HEK293 (cell line): ENCODE measurements around the gene JAZF1.

Experiments
- CTCF ChIA-PET: fragments of 350-600 bp; formaldehyde crosslinking; extraction: SDS; loops from one replicate; lab custom pipeline; 2021; ENCODE audit warnings: antibody characterized with exemption; lab: Yijun Ruan, JAX
- POLR2A ChIA-PET: fragments of 300-600 bp; formaldehyde crosslinking; extraction: SDS; loops from one replicate; lab custom pipeline; 2020; ENCODE audit warnings: antibody characterized with exemption, inconsistent platforms; lab: Yijun Ruan, JAX
- H3K27ac ChIP-seq: fragments of 200-500 bp; sonication (Bioruptor generic); 2 replicates; pipeline ENCODE4 v1.5.1; 2014; ENCODE audit warnings: low read depth, low read length, control low read depth, inconsistent platforms; ENCODE audit errors: extremely low read depth
- H3K36me3 ChIP-seq, 2 experiments: fragments of 200-500 bp in 1 of 2; sonication (Bioruptor generic) in 1 of 2; 1 replicate in 1 of 2; 2 replicates in 1 of 2; pipeline ENCODE4 v1.5.1; 2014 to 2017; ENCODE audit warnings: inconsistent platforms in 2 of 2, low read length in 2 of 2; ENCODE audit not compliant: control insufficient read depth in 2 of 2, insufficient read depth in 1 of 2
- H3K4me1 ChIP-seq: fragments of 200-500 bp; sonication (Bioruptor generic); 2 replicates; pipeline ENCODE4 v1.5.1; 2014; ENCODE audit warnings: mild to moderate bottlenecking, low read length, inconsistent platforms; ENCODE audit not compliant: control insufficient read depth, insufficient read depth
- H3K4me3 ChIP-seq: 2 replicates; pipeline ENCODE4 v1.5.1; 2011; ENCODE audit warnings: low read depth, mild to moderate bottlenecking, control low read depth, low read length, moderate library complexity
- H3K9me3 ChIP-seq: fragments of 200-500 bp; sonication (Bioruptor generic); 2 replicates; pipeline ENCODE4 v1.5.1; 2014; ENCODE audit warnings: low read depth, low read length, inconsistent platforms; ENCODE audit not compliant: control insufficient read depth, insufficient read depth
- BCL11B ChIP-seq: fragments of 450-650 bp; formaldehyde crosslinking; IDR thresholded peaks from 2 replicates; pipeline ENCODE4 v1.5.1; 2016; ENCODE audit warnings: low read depth, missing biosample characterization, missing genetic modification characterization
- EGR2 ChIP-seq: fragments of 450-650 bp; formaldehyde crosslinking; IDR thresholded peaks from 2 replicates; pipeline ENCODE4 v1.5.1; 2016; ENCODE audit warnings: low read depth, missing biosample characterization, missing genetic modification characterization
- YY1 ChIP-seq: fragments of 450-650 bp; formaldehyde crosslinking; IDR thresholded peaks from 2 replicates; pipeline ENCODE4 v1.5.1; 2018; ENCODE audit warnings: missing biosample characterization, missing genetic modification characterization
- ZBTB1 ChIP-seq: fragments of 450-650 bp; formaldehyde crosslinking; IDR thresholded peaks from 2 replicates; pipeline ENCODE4 v1.5.1; 2016; ENCODE audit warnings: missing biosample characterization, missing genetic modification characterization
- ZNF155 ChIP-seq: fragments of 450-650 bp; formaldehyde crosslinking; IDR thresholded peaks from 2 replicates; pipeline ENCODE4 v1.5.1; 2016; ENCODE audit warnings: missing biosample characterization, missing genetic modification characterization
- ZNF18 ChIP-seq: fragments of 450-650 bp; formaldehyde crosslinking; IDR thresholded peaks from 2 replicates; pipeline ENCODE4 v1.5.1; 2016; ENCODE audit warnings: missing biosample characterization, missing genetic modification characterization
- ZNF221 ChIP-seq: fragments of 450-650 bp; formaldehyde crosslinking; IDR thresholded peaks from 2 replicates; pipeline ENCODE4 v1.5.1; 2017; ENCODE audit warnings: missing biosample characterization, missing genetic modification characterization, borderline replicate concordance
- ZNF24 ChIP-seq: fragments of 450-650 bp; formaldehyde crosslinking; IDR thresholded peaks from 2 replicates; pipeline ENCODE4 v1.5.1; 2016; ENCODE audit warnings: missing biosample characterization, missing genetic modification characterization
- ZNF248 ChIP-seq: fragments of 450-650 bp; formaldehyde crosslinking; IDR thresholded peaks from 2 replicates; pipeline ENCODE4 v1.5.1; 2017; ENCODE audit warnings: missing biosample characterization, missing genetic modification characterization
- ZNF266 ChIP-seq: fragments of 450-650 bp; formaldehyde crosslinking; IDR thresholded peaks from 2 replicates; pipeline ENCODE4 v1.5.1; 2016; ENCODE audit warnings: missing biosample characterization, missing genetic modification characterization, low read depth
- ZNF449 ChIP-seq: fragments of 450-650 bp; formaldehyde crosslinking; IDR thresholded peaks from 2 replicates; pipeline ENCODE4 v1.5.1; 2017; ENCODE audit warnings: missing biosample characterization, mild to moderate bottlenecking, missing genetic modification characterization, moderate library complexity
- ZNF488 ChIP-seq: fragments of 450-650 bp; formaldehyde crosslinking; IDR thresholded peaks from 2 replicates; pipeline ENCODE4 v1.5.1; 2016; ENCODE audit warnings: missing biosample characterization, missing genetic modification characterization
- ZNF530 ChIP-seq: fragments of 450-650 bp; formaldehyde crosslinking; IDR thresholded peaks from 2 replicates; pipeline ENCODE4 v1.5.1; 2016; ENCODE audit warnings: low read depth, missing biosample characterization, missing genetic modification characterization
- ZNF596 ChIP-seq: fragments of 450-650 bp; IDR thresholded peaks from 2 replicates; pipeline ENCODE4 v1.5.0; 2018; ENCODE audit warnings: missing biosample characterization, mild to moderate bottlenecking, missing genetic modification characterization, moderate library complexity
- ZNF600 ChIP-seq: fragments of 450-650 bp; formaldehyde crosslinking; IDR thresholded peaks from 2 replicates; pipeline ENCODE4 v1.5.1; 2016; ENCODE audit warnings: missing biosample characterization, missing genetic modification characterization
- ZNF658 ChIP-seq: fragments of 450-650 bp; formaldehyde crosslinking; IDR thresholded peaks from 2 replicates; pipeline ENCODE4; 2016; ENCODE audit warnings: missing biosample characterization, missing genetic modification characterization
- ZNF707 ChIP-seq: fragments of 450-650 bp; formaldehyde crosslinking; IDR thresholded peaks from 2 replicates; pipeline ENCODE4 v1.5.1; 2016; ENCODE audit warnings: missing biosample characterization, missing genetic modification characterization
- ZNF768 ChIP-seq: fragments of 450-650 bp; formaldehyde crosslinking; IDR thresholded peaks from 2 replicates; pipeline ENCODE4 v1.5.1; 2018; ENCODE audit warnings: missing biosample characterization, mild to moderate bottlenecking, missing genetic modification characterization
- ZNF791 ChIP-seq: fragments of 450-650 bp; formaldehyde crosslinking; IDR thresholded peaks from 2 replicates; pipeline ENCODE4 v1.5.1; 2016; ENCODE audit warnings: missing biosample characterization, missing genetic modification characterization
- ZSCAN5A ChIP-seq: fragments of 450-650 bp; formaldehyde crosslinking; IDR thresholded peaks from 2 replicates; pipeline ENCODE4 v1.5.1; 2016; ENCODE audit warnings: missing biosample characterization, missing genetic modification characterization

The JAZF1 gene

GRCh38 chr7:28157076-28157745 is 23.4 kb downstream of the JAZF1 start:
- no peaks in the 10 kb centered on the region for H3K9me3 ChIP-seq
- no peak overlapping the region for H3K27ac ChIP-seq
- peaks cover 2% of the 10 kb centered on the region; the same call in 1 of the 2 replicates for H3K4me1 ChIP-seq
- H3K36me3 ChIP-seq, result no peaks in the 10 kb centered on the region
- TF ChIP-seq YY1 (tag by site-specific recombination) (no peak), EGR2 (tag by site-specific recombination) (0 out of 2 replicates have a peak, but pooled peaks have one; percentile 19), ZNF266 (no peak), ZNF791 (tag by site-specific recombination) (no peak), ZNF530 (tag by site-specific recombination) (no peak), ZNF221 (tag by site-specific recombination) (no peak)
- ChIA-PET POLR2A (no interaction called here), CTCF (no interaction called here)
- no peak overlapping the region for H3K4me3 ChIP-seq

GRCh38 chr7:28156401-28156800 is 24.2 kb downstream of the JAZF1 start:
- no peak for TF ChIP-seq YY1 (tag by site-specific recombination)
- no peak for TF ChIP-seq ZNF24 (tag by site-specific recombination)
- TF ChIP-seq ZNF266, result no peak
- no peak for TF ChIP-seq ZNF18 (tag by site-specific recombination)
- TF ChIP-seq ZNF248 (tag by site-specific recombination), result no peak
- no peak for TF ChIP-seq ZNF449 (tag by site-specific recombination)
- TF ChIP-seq ZNF707 (tag by site-specific recombination), result no peak
- TF ChIP-seq ZNF768 (tag by site-specific recombination), result no peak
- TF ChIP-seq ZNF155 (tag by site-specific recombination), result no peak
- no peak for TF ChIP-seq ZNF488 (tag by site-specific recombination)
- TF ChIP-seq ZSCAN5A, result no peak
- TF ChIP-seq ZNF600 (tag by site-specific recombination), result no peak
- no peak for TF ChIP-seq BCL11B (tag by site-specific recombination)
- TF ChIP-seq ZNF791 (tag by site-specific recombination), result no peak
- TF ChIP-seq ZNF658, result no peak
- TF ChIP-seq ZNF596 (tag by site-specific recombination), result no peak
- no peak for TF ChIP-seq ZBTB1 (tag by site-specific recombination)
- POLR2A ChIA-PET, result no interaction called here
- peaks cover 2% of the 10 kb centered on the region; the same call in 1 of the 2 replicates for H3K4me1 ChIP-seq
- H3K4me3 ChIP-seq, result no peak overlapping the region
- H3K9me3 ChIP-seq, result no peaks in the 10 kb centered on the region
- CTCF ChIA-PET, result no interaction called here
- no peaks in the 10 kb centered on the region for H3K36me3 ChIP-seq
- H3K27ac ChIP-seq, result no peak overlapping the region
